WTC11 (cell line): Measurements from ENCODE around the gene DYRK1A. TPM values are rescaled to one million over a fixed set of nuclear protein-coding genes. Genes with fewer than 3 reads are reported as not detected.

Experiments
- ATAC-seq: fragments of 200-7000 bp; cut with Tn5 transposase; 2 replicates; pipeline ENCODE4 v1.10.0; 2021; ENCODE audit warnings: mild to moderate bottlenecking, moderate library complexity
- CTCF ChIA-PET: fragments of 300-600 bp; sonication (Branson Sonifier 250); formaldehyde crosslinking; loops from one replicate; lab custom pipeline; 2021; ENCODE audit warnings: antibody characterized with exemption; lab: Charles Lee
- POLR2A ChIA-PET: fragments of 350-600 bp; sonication (Branson Sonifier 250); formaldehyde crosslinking; loops from one replicate; lab custom pipeline; 2021; ENCODE audit warnings: antibody characterized with exemption; lab: Charles Lee
- DNase-seq: peaks from one replicate; pipeline ENCODE4 v3.0.0; 2021; ENCODE audit warnings: low spot score
- H3K27ac Mint-ChIP-seq: 2 replicates; pipeline ENCODE4 v1.8.0; 2021; ENCODE audit warnings: mixed read lengths
- H3K27me3 Mint-ChIP-seq: 2 replicates; pipeline ENCODE4 v1.8.0; 2021; ENCODE audit warnings: low read depth, mild to moderate bottlenecking, moderate library complexity, mixed read lengths
- H3K36me3 Mint-ChIP-seq: 2 replicates; pipeline ENCODE4 v1.8.0; 2021; ENCODE audit warnings: mixed read lengths
- H3K4me1 Mint-ChIP-seq: 2 replicates; pipeline ENCODE4 v1.8.0; 2022; ENCODE audit warnings: mixed read lengths
- H3K4me3 Mint-ChIP-seq: 2 replicates; pipeline ENCODE4 v1.8.0; 2021; ENCODE audit warnings: mild to moderate bottlenecking, moderate library complexity, mixed read lengths
- H3K9me3 Mint-ChIP-seq: 2 replicates; pipeline ENCODE4 v1.8.0; 2021; ENCODE audit warnings: mixed read lengths
- ATF1 ChIP-seq: sonication (generic); formaldehyde crosslinking; IDR thresholded peaks from 2 replicates; pipeline ENCODE4 v1.8.1; 2023; ENCODE audit warnings: mild to moderate bottlenecking, moderate library complexity, missing genetic modification reagents
- CREB1 ChIP-seq: sonication (generic); formaldehyde crosslinking; IDR thresholded peaks from 2 replicates; pipeline ENCODE4 v1.8.0; 2023; ENCODE audit warnings: mild to moderate bottlenecking, missing genetic modification reagents
- CREM ChIP-seq: sonication (generic); formaldehyde crosslinking; IDR thresholded peaks from 2 replicates; pipeline ENCODE4 v1.8.1; 2022; ENCODE audit warnings: mild to moderate bottlenecking, missing genetic modification reagents, moderate library complexity
- ERG ChIP-seq: fragments of 250-450 bp; sonication (Bioruptor Pico); IDR thresholded peaks from 2 replicates; pipeline ENCODE4 v1.8.0; 2021; ENCODE audit warnings: mild to moderate bottlenecking
- ETV6 ChIP-seq: sonication (generic); formaldehyde crosslinking; IDR thresholded peaks from 2 replicates; pipeline ENCODE4 v1.8.1; 2022; ENCODE audit warnings: mild to moderate bottlenecking, missing genetic modification reagents
- GTF2I ChIP-seq: fragments of 250-450 bp; sonication (Bioruptor Pico); conservative IDR thresholded peaks from 2 replicates; pipeline ENCODE4 v1.4.0; 2021; ENCODE audit warnings: mild to moderate bottlenecking
- JAZF1 ChIP-seq: fragments of 250-450 bp; sonication (Bioruptor Pico); IDR thresholded peaks from 2 replicates; pipeline ENCODE4 v1.9.0; 2021; ENCODE audit warnings: moderate library complexity, mild to moderate bottlenecking, inconsistent platforms
- MAX ChIP-seq: sonication (generic); formaldehyde crosslinking; IDR thresholded peaks from 2 replicates; pipeline ENCODE4 v1.8.0; 2022; ENCODE audit warnings: mild to moderate bottlenecking, missing genetic modification reagents
- MLX ChIP-seq: sonication (generic); formaldehyde crosslinking; IDR thresholded peaks from 2 replicates; pipeline ENCODE4 v1.8.1; 2023; ENCODE audit warnings: mild to moderate bottlenecking, missing genetic modification reagents, moderate library complexity
- NFYB ChIP-seq: sonication (generic); formaldehyde crosslinking; conservative IDR thresholded peaks from 2 replicates; pipeline ENCODE4 v1.8.0; 2022; ENCODE audit warnings: low read depth, missing genetic modification reagents
- RELA ChIP-seq: sonication (generic); formaldehyde crosslinking; IDR thresholded peaks from 2 replicates; pipeline ENCODE4 v1.8.1; 2022; ENCODE audit warnings: missing genetic modification reagents, mild to moderate bottlenecking, borderline replicate concordance
- TEAD4 ChIP-seq: sonication (generic); formaldehyde crosslinking; IDR thresholded peaks from 2 replicates; pipeline ENCODE4 v1.8.0; 2022; ENCODE audit warnings: mild to moderate bottlenecking, missing genetic modification reagents
- ZBTB43 ChIP-seq: sonication (generic); formaldehyde crosslinking; IDR thresholded peaks from 2 replicates; pipeline ENCODE4 v1.8.1; 2023; ENCODE audit warnings: mild to moderate bottlenecking, missing genetic modification reagents
- ZMAT4 ChIP-seq: fragments of 250-450 bp; sonication (Bioruptor Pico); IDR thresholded peaks from 2 replicates; pipeline ENCODE4 v1.9.0; 2021; ENCODE audit warnings: mild to moderate bottlenecking
- ZNF121 ChIP-seq: sonication (generic); formaldehyde crosslinking; IDR thresholded peaks from 2 replicates; pipeline ENCODE4 v1.8.0; 2023; ENCODE audit warnings: missing genetic modification reagents
- ZNF263 ChIP-seq: sonication (generic); formaldehyde crosslinking; IDR thresholded peaks from 2 replicates; pipeline ENCODE4 v1.8.1; 2022; ENCODE audit warnings: low read depth, mild to moderate bottlenecking, moderate library complexity, missing genetic modification reagents
- ZNF317 ChIP-seq: sonication (generic); formaldehyde crosslinking; IDR thresholded peaks from 2 replicates; pipeline ENCODE4 v1.8.1; 2023; ENCODE audit warnings: low read depth, mild to moderate bottlenecking, moderate library complexity, missing genetic modification reagents, borderline replicate concordance
- ZNF512 ChIP-seq: sonication (generic); formaldehyde crosslinking; IDR thresholded peaks from 2 replicates; pipeline ENCODE4 v1.8.1; 2022; ENCODE audit warnings: missing genetic modification reagents, borderline replicate concordance
- total RNA-seq: library from RNA; stranded (reverse); gene quantifications from 3 replicates; pipeline ENCODE4 v1.2.3, GENCODE V29; 2021
- TF ChIP-seq, protein P1 (sequence below): sonication (generic); formaldehyde crosslinking; IDR thresholded peaks from 2 replicates; pipeline ENCODE4 v1.8.0; 2022; ENCODE audit warnings: mild to moderate bottlenecking, missing genetic modification reagents
- TF ChIP-seq, protein P2 (sequence below): sonication (generic); formaldehyde crosslinking; IDR thresholded peaks from 2 replicates; pipeline ENCODE4 v1.8.1; 2023; ENCODE audit warnings: mild to moderate bottlenecking, missing genetic modification reagents, moderate library complexity

DYRK1A gene
- total RNA-seq, 1 experiment from 2014 or later, result 56.5 TPM

- no peaks in the 10 kb centered on the region for H3K36me3 Mint-ChIP-seq
- peaks cover 6% of the 10 kb centered on the region for H3K4me1 Mint-ChIP-seq
- CTCF ChIA-PET, result no interaction called here
- POLR2A ChIA-PET, result no interaction called here
- no peaks in the 10 kb centered on the region for H3K27me3 Mint-ChIP-seq
- H3K4me3 Mint-ChIP-seq, result no peak overlapping the region
- no peak for DNase-seq
- no peaks in the 10 kb centered on the region for H3K9me3 Mint-ChIP-seq
- TF ChIP-seq ZNF512 (CRISPR knock-in tag) (no peak), MAX (CRISPR knock-in tag) (no peak), NFYB (CRISPR knock-in tag) (no peak), CREB1 (CRISPR knock-in tag) (no peak), ZMAT4 (CRISPR knock-in tag) (no peak), ZNF317 (CRISPR knock-in tag) (no peak), ZBTB43 (CRISPR knock-in tag) (no peak), MLX (CRISPR knock-in tag) (no peak), TEAD4 (CRISPR knock-in tag) (no peak), ATF1 (CRISPR knock-in tag) (no peak), ETV6 (no peak), RELA (no peak), GTF2I (CRISPR knock-in tag) (no peak), ERG (no peak), ZNF263 (CRISPR knock-in tag) (no peak), JAZF1 (CRISPR knock-in tag) (no peak)
- TF ChIP-seq, protein P1, sequence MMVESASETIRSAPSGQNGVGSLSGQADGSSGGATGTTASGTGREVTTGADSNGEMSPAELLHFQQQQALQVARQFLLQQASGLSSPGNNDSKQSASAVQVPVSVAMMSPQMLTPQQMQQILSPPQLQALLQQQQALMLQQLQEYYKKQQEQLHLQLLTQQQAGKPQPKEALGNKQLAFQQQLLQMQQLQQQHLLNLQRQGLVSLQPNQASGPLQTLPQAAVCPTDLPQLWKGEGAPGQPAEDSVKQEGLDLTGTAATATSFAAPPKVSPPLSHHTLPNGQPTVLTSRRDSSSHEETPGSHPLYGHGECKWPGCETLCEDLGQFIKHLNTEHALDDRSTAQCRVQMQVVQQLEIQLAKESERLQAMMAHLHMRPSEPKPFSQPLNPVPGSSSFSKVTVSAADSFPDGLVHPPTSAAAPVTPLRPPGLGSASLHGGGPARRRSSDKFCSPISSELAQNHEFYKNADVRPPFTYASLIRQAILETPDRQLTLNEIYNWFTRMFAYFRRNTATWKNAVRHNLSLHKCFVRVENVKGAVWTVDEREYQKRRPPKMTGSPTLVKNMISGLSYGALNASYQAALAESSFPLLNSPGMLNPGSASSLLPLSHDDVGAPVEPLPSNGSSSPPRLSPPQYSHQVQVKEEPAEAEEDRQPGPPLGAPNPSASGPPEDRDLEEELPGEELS (CRISPR knock-in tag), result no peak
- TF ChIP-seq, protein P2, sequence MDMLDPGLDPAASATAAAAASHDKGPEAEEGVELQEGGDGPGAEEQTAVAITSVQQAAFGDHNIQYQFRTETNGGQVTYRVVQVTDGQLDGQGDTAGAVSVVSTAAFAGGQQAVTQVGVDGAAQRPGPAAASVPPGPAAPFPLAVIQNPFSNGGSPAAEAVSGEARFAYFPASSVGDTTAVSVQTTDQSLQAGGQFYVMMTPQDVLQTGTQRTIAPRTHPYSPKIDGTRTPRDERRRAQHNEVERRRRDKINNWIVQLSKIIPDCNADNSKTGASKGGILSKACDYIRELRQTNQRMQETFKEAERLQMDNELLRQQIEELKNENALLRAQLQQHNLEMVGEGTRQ (CRISPR knock-in tag), result no peak
- H3K27ac Mint-ChIP-seq, result no peak overlapping the region
- no peak for ATAC-seq
Observed at GRCh38 chr21:37335053-37335452, 31.5 kb upstream of the DYRK1A start.

GRCh38 chr21:37337179-37337578, 29.4 kb upstream of the DYRK1A start:
- Mint-ChIP-seq H3K9me3 (peaks cover 2% of the 10 kb centered on the region; the same call in 1 of the 2 replicates), H3K4me3 (no peak overlapping the region), H3K4me1 (peaks cover 16% of the 10 kb centered on the region), H3K27ac (no peak overlapping the region), H3K36me3 (no peaks in the 10 kb centered on the region), H3K27me3 (no peaks in the 10 kb centered on the region)
- TF ChIP-seq ZNF121 (CRISPR knock-in tag) (peak; percentile 60; the same call in 1 of the 2 replicates), CREM (no peak)
- ChIA-PET CTCF (no interaction called here), POLR2A (no interaction called here)
- no peak for DNase-seq
- no peak for ATAC-seq
